GM12878 (cell line): Measurements from ENCODE around the gene PLCXD1. TPM values are rescaled to one million over a fixed set of nuclear protein-coding genes. Genes with fewer than 3 reads are reported as not detected.
"Not testable (repeated sequence)": the region's sequence is repeated elsewhere in the genome, so short reads cannot be mapped to it uniquely, and the experiment has no call there.

Source experiments
- ATAC-seq: fragments of 200-7000 bp; cut with Tn5 transposase; 3 replicates; pipeline ENCODE4 v1.9.1; 2020; ENCODE audit warnings: mild to moderate bottlenecking, moderate library complexity
- BruUV-seq: library from RNA; stranded (reverse); fragments of 400-500 nt; replicated peaks from 2 replicates; lab custom pipeline; 2021; lab: Mats Ljungman, UMichigan
- CTCF ChIA-PET: fragments of 300-600 bp; sonication (Branson Sonifier 250); formaldehyde crosslinking; extraction: SDS; loops from one replicate; lab custom pipeline; 2021; ENCODE audit warnings: inconsistent platforms; lab: Yijun Ruan, JAX
- POLR2A ChIA-PET: fragments of 350-600 bp; formaldehyde crosslinking; extraction: SDS; loops from one replicate; lab custom pipeline; 2021; ENCODE audit warnings: inconsistent platforms; lab: Charles Lee
- RAD21 ChIA-PET: fragments of 300-600 bp; sonication (Branson Sonifier 250); formaldehyde crosslinking; loops from one replicate; lab custom pipeline; 2023; ENCODE audit warnings: antibody characterized with exemption; ENCODE audit not compliant: unreplicated experiment; lab: Charles Lee
- SMC1A ChIA-PET: fragments of 300-600 bp; sonication (Branson Sonifier 250); formaldehyde crosslinking; loops from one replicate; lab custom pipeline; 2023; ENCODE audit not compliant: unreplicated experiment, uncharacterized antibody; lab: Charles Lee
- DNase-seq: peaks from one replicate; pipeline ENCODE4 v3.0.0-alpha.2; 2011; ENCODE audit warnings: low read depth, low spot score
- FAIRE-seq: peaks from 3 replicates; lab custom pipeline; 2011; peaks lifted over from hg19 to GRCh38; lab: Jason Lieb, UNC
- H2AFZ ChIP-seq: 2 replicates; pipeline ENCODE4 v1.6.0; 2011; ENCODE audit warnings: low read depth, low read length, control low read depth; ENCODE audit not compliant: control insufficient read depth
- H3K27ac ChIP-seq: 2 replicates; pipeline ENCODE4 v1.5.1; 2011; ENCODE audit warnings: control low read depth; ENCODE audit not compliant: control insufficient read depth, insufficient read depth
- H3K27me3 ChIP-seq, 2 experiments: replicated peaks in 1 of 2; 2 replicates each; pipeline versions ENCODE4 v1.6.0 to v1.6.1; 2011; ENCODE audit warnings: low read length in 1 of 2; ENCODE audit not compliant: control insufficient read depth in 2 of 2, insufficient read depth in 2 of 2
- H3K36me3 ChIP-seq, 2 experiments: 2 replicates each; pipeline ENCODE4 v1.5.1; 2011; ENCODE audit warnings: low read length in 1 of 2; ENCODE audit not compliant: control insufficient read depth in 2 of 2, insufficient read depth in 2 of 2
- H3K4me1 ChIP-seq: 2 replicates; pipeline ENCODE4 v1.6.1; 2011; ENCODE audit warnings: mild to moderate bottlenecking, low read length, moderate library complexity, mixed read lengths; ENCODE audit not compliant: control insufficient read depth, insufficient read depth
- H3K4me2 ChIP-seq: 2 replicates; pipeline ENCODE4 v1.6.0; 2011; ENCODE audit warnings: control low read depth; ENCODE audit not compliant: control insufficient read depth, insufficient read depth
- H3K4me3 ChIP-seq: fragments of 200-600 bp; sonication (generic); 2 replicates; pipeline ENCODE4 v1.5.1; 2016
- H3K79me2 ChIP-seq: 2 replicates; pipeline ENCODE4 v1.6.0; 2011; ENCODE audit warnings: low read length; ENCODE audit not compliant: control insufficient read depth, insufficient read depth
- H3K9ac ChIP-seq: 2 replicates; pipeline ENCODE4 v1.8.0; 2011; ENCODE audit warnings: low read length, control low read depth, mixed read lengths; ENCODE audit not compliant: control insufficient read depth, insufficient read depth
- H3K9me3 ChIP-seq: replicated peaks from 3 replicates; pipeline ENCODE4 v1.5.1; 2011; ENCODE audit warnings: mild to moderate bottlenecking, low read length; ENCODE audit not compliant: control insufficient read depth, insufficient read depth
- H4K20me1 ChIP-seq: 2 replicates; pipeline ENCODE4 v1.6.0; 2011; ENCODE audit not compliant: control insufficient read depth, insufficient read depth
- MLLT1 ChIP-seq: fragments of 450-650 bp; IDR thresholded peaks from 2 replicates; pipeline ENCODE4 v1.6.1; 2016; ENCODE audit warnings: mild to moderate bottlenecking
- WGBS: methylation state at CpG from one replicate; pipeline ENCODE4 v1.1.6; 2016; ENCODE audit warnings: low lambda C conversion rate; ENCODE audit not compliant: insufficient replicate concordance, insufficient coverage; ENCODE audit errors: missing lambda C conversion rate; 5-methylcytosine and 5-hydroxymethylcytosine counted together
- in situ Hi-C: fragments of 300-500 bp; cut with MboI; formaldehyde crosslinking; loops from 9 replicates; pipeline ENCODE4 v1.14.3; 2018; ENCODE audit warnings: mixed read lengths
- intact Hi-C: fragments of 100-400 bp; cut with micrococcal nuclease; formaldehyde crosslinking; loops from one replicate; pipeline ENCODE4 v1.14.2; 2022; ENCODE audit not compliant: unreplicated experiment
- polyA plus RNA-seq, 11 experiments: library from polyadenylated mRNA; depleted of rRNA in 4 of 11; unstranded in 6 of 11; stranded (reverse) in 5 of 11; fragments of >200 nt; fragmentation: Nextera tagmentation in 4 of 11; fragmentation: Illumina TruSeq in 1 of 11; extraction: Ambion mirVana in 4 of 11; extraction: Trizol in 1 of 11; gene quantifications; 1 replicate in 1 of 11; 2 replicates in 10 of 11; pipeline versions ENCODE4 v1.2.1 to v1.2.3, GENCODE V29; 2011 to 2016; ENCODE audit warnings: inconsistent platforms in 2 of 11, missing spikeins in 2 of 11, low read depth in 1 of 11
- total RNA-seq, 4 experiments: library from RNA; depleted of rRNA in 3 of 4; stranded (reverse); fragments of >200 nt in 3 of 4; fragmentation: Illumina TruSeq in 1 of 4; extraction: Trizol in 1 of 4; gene quantifications; 2 replicates each; pipeline versions ENCODE4 v1.2.1 to v1.2.3, GENCODE V29; 2013 to 2021

The PLCXD1 gene
- total and polyA plus RNA-seq, 10 of the 15 experiments (the other 5 are each of a cell fraction or from before 2014, with no cell fraction given), result 2.4 to 49.7 (median 18.0) TPM

GRCh38 chrX:279757-280604, 1.2 kb upstream of the PLCXD1 start:
- intact Hi-C loops, result loop anchor here (5.0 kb wide), 1 partner anchor 37 kb away; the partner anchor contains the start of gene GTPBP6
- Histone ChIP-seq H3K4me2 (0 out of 2 replicates have a peak overlapping the region, but pooled peaks have one; percentile 25), H3K4me1 (peaks cover 11% of the 10 kb centered on the region)
- DNase-seq, SMC1A ChIA-PET, ATAC-seq, H3K27me3 ChIP-seq, POLR2A ChIA-PET, H4K20me1 ChIP-seq: not testable (repeated sequence)
- peak; percentile 93 for TF ChIP-seq MLLT1
- TF ChIP-seq, all 136 proteins: peak for 1; not testable (repeated sequence) for 135
- H3K36me3 ChIP-seq, BruUV-seq, in situ Hi-C loops, RAD21 ChIA-PET, H3K4me3 ChIP-seq, H3K79me2 ChIP-seq, H3K9me3 ChIP-seq, H3K9ac ChIP-seq, H3K27ac ChIP-seq, CTCF ChIA-PET, FAIRE-seq, H2AFZ ChIP-seq: not testable (repeated sequence)
- WGBS, result 92% methylated on average over 25 of the region's 45 CpGs

- H2AFZ ChIP-seq, H4K20me1 ChIP-seq, H3K9ac ChIP-seq, BruUV-seq, CTCF ChIA-PET, H3K27me3 ChIP-seq, ATAC-seq, DNase-seq, in situ Hi-C loops, H3K4me2 ChIP-seq, H3K27ac ChIP-seq, FAIRE-seq, RAD21 ChIA-PET, SMC1A ChIA-PET, POLR2A ChIA-PET, H3K4me3 ChIP-seq, H3K36me3 ChIP-seq, H3K79me2 ChIP-seq, H3K9me3 ChIP-seq: not testable (repeated sequence)
- peaks cover 11% of the 10 kb centered on the region for H3K4me1 ChIP-seq
- intact Hi-C loops, result loop anchor here (5.0 kb wide), 1 partner anchor 37 kb away; the partner anchor contains the start of gene GTPBP6
- WGBS, result no CpG with 5 or more reads among the region's 24 CpGs
These were observed 459 bp upstream of the PLCXD1 start for GRCh38 chrX:280722-281121.
